Stimulated activated effector memory CD8-positive, alpha-beta T cell treated with anti-CD3 and anti-CD28 coated beads, Interleukin-12 subunit alpha, Interleukin-12 subunit beta, amount 100 ng/mL, for 72 hours (primary cell): Measurements from ENCODE around the gene PLVAP.

Experiments
- ATAC-seq: fragments of 150-1000 bp; cut with Tn5 transposase; 2 replicates; pipeline ENCODE4 v1.10.0; 2021
- DNase-seq, 2 donors: peaks; one replicate each; pipeline ENCODE4 v3.0.0; 2021 to 2022; ENCODE audit warnings: low spot score in 2 of 2
- H3K27ac Mint-ChIP-seq: one replicate; pipeline ENCODE4 v1.8.0; 2022; ENCODE audit warnings: mild to moderate bottlenecking, mixed read lengths
- H3K36me3 Mint-ChIP-seq: one replicate; pipeline ENCODE4 v1.8.0; 2022; ENCODE audit warnings: mild to moderate bottlenecking, mixed read lengths
- H3K4me1 Mint-ChIP-seq: one replicate; pipeline ENCODE4 v1.8.0; 2022; ENCODE audit warnings: mixed read lengths
- H3K4me3 Mint-ChIP-seq: one replicate; pipeline ENCODE4 v1.8.0; 2022; ENCODE audit warnings: mild to moderate bottlenecking, mixed read lengths
- H3K9me3 Mint-ChIP-seq: one replicate; pipeline ENCODE4 v1.8.0; 2022; ENCODE audit warnings: mixed read lengths

The PLVAP gene

DNA sequence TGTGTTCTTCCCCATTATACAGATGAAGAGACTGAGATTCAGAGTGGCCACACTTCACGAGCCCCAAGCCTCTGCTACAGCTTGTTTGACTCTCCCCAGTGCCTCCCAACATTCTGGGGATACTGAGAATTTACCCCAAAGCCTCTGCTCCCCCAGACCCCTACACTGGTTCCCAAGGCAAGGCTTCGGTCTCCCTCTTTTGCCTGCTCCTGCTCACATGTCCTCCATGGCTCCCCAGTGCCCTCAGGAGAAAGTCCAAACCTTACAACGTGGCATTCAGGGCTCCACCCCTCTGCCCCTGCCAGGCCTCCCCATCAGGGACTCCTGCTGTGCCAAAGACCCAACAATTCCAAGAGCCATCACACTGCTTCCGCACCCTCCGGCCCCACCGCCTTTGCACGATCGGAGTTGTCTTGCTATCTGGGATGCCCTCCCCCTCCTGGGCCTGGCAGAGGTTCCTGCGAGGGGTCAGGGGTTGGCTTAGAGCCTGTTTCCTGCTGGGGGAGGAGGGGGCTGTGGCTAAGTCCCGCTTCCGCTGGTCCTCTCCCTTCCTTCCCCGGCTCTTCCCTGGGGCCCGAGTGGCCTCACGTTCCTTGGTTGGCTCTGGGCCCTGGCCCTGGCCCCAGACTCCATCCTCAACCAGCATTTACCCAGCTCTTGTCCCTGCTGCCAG is 24.4 kb downstream of the PLVAP start:
- H3K4me3 Mint-ChIP-seq: no peak overlapping the region
- no peak for DNase-seq
- no peaks in the 10 kb centered on the region for H3K9me3 Mint-ChIP-seq
- no peak for ATAC-seq
- no peaks in the 10 kb centered on the region for H3K36me3 Mint-ChIP-seq
- H3K27ac Mint-ChIP-seq: peak overlapping the region; percentile 38
- H3K4me1 Mint-ChIP-seq: peaks cover 14% of the 10 kb centered on the region

DNA sequence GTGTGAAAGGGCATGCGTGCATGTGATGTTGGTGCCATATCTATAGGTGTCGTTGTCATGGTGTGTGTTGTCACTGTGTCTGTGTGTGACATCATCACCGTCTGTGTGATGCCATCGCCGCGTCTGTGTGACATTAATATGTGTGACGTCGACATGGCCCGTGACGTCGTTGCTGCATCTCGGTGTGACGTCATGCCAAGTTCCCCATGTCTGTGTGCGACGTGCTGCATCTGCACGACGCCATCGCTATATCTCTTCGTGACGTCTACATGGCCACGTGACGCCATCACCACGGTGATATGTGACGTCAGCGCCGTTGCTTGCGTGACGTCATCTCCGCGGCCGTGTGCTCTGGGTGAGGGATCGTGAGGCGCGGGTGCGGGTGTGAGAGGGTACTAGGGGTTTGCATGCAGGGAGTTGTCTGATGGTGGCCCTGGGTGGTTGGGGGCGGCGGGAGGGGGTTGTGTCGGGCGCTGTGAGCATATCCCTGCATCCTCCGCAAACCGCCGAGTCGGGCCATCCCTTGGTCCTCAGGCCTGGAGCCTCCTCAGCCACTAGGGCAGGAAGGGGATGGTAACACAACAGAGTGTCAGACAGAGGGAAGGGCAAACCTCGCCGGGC is 25.2 kb downstream of the PLVAP start:
- no peaks in the 10 kb centered on the region for H3K9me3 Mint-ChIP-seq
- DNase-seq (no peak), ATAC-seq (no peak)
- H3K36me3 Mint-ChIP-seq: no peaks in the 10 kb centered on the region
- H3K4me3 Mint-ChIP-seq: no peak overlapping the region
- H3K27ac Mint-ChIP-seq: no peak overlapping the region
- peaks cover 14% of the 10 kb centered on the region for H3K4me1 Mint-ChIP-seq

- ATAC-seq (no peak), DNase-seq (no peak)
- no peak overlapping the region for H3K4me3 Mint-ChIP-seq
- H3K36me3 Mint-ChIP-seq: no peaks in the 10 kb centered on the region
- H3K27ac Mint-ChIP-seq: no peak overlapping the region
- H3K9me3 Mint-ChIP-seq: no peaks in the 10 kb centered on the region
- H3K4me1 Mint-ChIP-seq: peaks cover 21% of the 10 kb centered on the region
Observed at GRCh38 chr19:17348700-17349099, 28.4 kb downstream of the PLVAP start.

DNA sequence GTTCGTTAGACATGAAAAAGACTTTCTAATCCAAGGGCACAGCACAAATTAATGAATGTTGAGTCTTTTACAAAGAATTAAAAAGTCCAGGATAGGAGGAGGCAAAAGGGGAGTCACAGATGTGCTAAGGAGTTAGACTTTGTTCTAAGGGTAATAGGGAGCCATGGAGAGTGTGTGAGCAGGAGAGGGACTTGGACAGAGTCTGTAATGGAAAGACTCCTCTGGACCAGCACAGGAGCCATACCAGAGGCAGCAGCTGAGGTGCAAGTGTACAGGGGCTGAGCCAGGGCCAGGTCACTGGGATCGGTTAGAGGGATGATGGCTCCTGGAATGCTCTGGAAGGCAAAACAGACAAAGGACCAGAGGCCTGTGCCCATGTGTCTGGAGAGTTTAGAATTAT is 29.3 kb downstream of the PLVAP start:
- H3K4me3 Mint-ChIP-seq: no peak overlapping the region
- ATAC-seq (no peak), DNase-seq (no peak)
- H3K4me1 Mint-ChIP-seq: peaks cover 14% of the 10 kb centered on the region
- H3K27ac Mint-ChIP-seq: peak overlapping the region; percentile 5
- H3K36me3 Mint-ChIP-seq: peaks cover 2% of the 10 kb centered on the region
- H3K9me3 Mint-ChIP-seq: no peaks in the 10 kb centered on the region

DNA sequence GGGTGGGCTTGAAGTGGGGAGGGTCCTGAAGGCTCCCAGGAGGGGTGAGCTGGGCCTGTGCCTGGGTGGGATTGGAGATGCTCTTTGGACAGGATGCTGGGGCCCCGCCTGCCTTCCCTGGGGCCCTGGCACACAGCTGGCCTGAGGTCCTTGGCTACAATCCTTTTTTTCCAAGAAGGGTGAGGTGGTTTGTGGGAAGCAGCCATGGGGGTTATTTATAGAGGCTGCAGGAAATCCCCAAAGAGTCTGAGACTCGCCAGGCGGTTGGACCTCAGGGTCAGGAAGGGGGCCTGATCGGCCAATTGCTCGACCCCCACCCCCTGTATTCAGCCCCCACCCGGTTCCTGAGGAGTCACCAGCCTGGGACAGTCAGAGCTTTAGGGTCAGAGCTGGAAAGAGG is 29.8 kb downstream of the PLVAP start:
- ATAC-seq (no peak), DNase-seq (no peak)
- Mint-ChIP-seq H3K27ac (peak overlapping the region; percentile 5), H3K4me1 (peaks cover 14% of the 10 kb centered on the region), H3K4me3 (no peak overlapping the region), H3K9me3 (no peaks in the 10 kb centered on the region), H3K36me3 (peaks cover 7% of the 10 kb centered on the region)

DNA sequence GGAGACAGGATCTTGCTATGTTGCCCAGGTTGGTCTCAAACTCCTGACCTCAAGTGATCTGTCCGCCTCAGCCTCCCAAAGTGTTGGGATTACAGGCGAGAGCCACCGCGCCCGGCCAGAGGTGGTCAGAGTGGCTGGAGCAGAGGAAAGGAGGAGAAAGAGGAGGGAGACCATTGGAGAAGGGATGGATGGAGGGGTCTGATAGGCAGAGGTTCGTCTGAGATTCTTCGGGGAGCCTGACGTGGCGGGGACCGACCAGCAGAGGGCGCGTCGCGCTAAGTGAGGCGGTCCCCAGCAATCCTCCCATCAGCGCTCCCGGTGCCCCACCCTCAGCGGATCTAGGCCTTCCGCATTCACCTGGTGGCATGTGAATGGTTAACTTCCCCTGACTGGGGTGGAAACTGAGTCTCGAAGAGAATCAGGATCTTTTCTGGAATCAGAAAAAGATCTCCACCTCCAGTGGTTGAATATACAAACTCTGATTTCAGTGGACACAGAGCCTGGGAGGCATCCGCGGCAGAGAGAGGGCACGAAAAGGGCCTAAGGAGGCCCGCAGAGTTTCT is 31.0 kb downstream of the PLVAP start:
- Mint-ChIP-seq H3K27ac (no peak overlapping the region), H3K36me3 (peaks cover 19% of the 10 kb centered on the region), H3K9me3 (no peaks in the 10 kb centered on the region), H3K4me3 (no peak overlapping the region), H3K4me1 (peaks cover 8% of the 10 kb centered on the region)
- ATAC-seq (peak; percentile 93), DNase-seq (peak; percentile 83 to 90)

DNA sequence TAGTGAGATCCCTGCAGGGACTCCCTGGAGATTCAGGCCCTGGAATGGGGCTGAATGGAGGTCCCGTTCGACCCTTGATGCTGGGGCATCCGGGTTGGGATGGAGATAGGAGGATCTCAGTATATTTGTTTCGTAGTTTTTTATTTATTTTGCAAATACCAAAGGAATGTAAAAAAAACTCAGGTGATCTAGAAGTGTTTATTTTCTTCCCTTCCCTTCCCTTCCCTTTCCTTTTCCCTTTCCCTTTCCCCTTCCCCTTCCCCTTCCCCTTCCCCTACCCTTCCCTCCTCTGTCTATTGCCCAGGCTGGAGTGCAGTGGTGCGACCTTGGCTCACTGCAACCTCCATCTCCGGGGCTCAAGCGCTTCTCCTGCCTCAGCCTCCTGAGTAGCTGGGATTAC is 35.3 kb downstream of the PLVAP start:
- Mint-ChIP-seq H3K27ac (peak overlapping the region; percentile 61), H3K9me3 (no peaks in the 10 kb centered on the region), H3K4me1 (peaks cover 24% of the 10 kb centered on the region), H3K36me3 (peaks cover 47% of the 10 kb centered on the region), H3K4me3 (no peak overlapping the region)
- no peak for ATAC-seq
- DNase-seq: no peak

GRCh38 chr19:17341386-17341785 is 35.8 kb downstream of the PLVAP start:
- Mint-ChIP-seq H3K36me3 (peaks cover 47% of the 10 kb centered on the region), H3K4me3 (no peak overlapping the region), H3K4me1 (peaks cover 27% of the 10 kb centered on the region), H3K9me3 (no peaks in the 10 kb centered on the region), H3K27ac (peak overlapping the region; percentile 61)
- DNase-seq (no peak), ATAC-seq (no peak)

- H3K4me3 Mint-ChIP-seq: no peak overlapping the region
Observed at GRCh38 chr19:17340871-17341357, 36.2 kb downstream of the PLVAP start.

GRCh38 chr19:17340302-17340870 is 36.8 kb downstream of the PLVAP start:
- Mint-ChIP-seq H3K27ac (no peak overlapping the region), H3K36me3 (peaks cover 47% of the 10 kb centered on the region), H3K9me3 (no peaks in the 10 kb centered on the region), H3K4me3 (no peak overlapping the region), H3K4me1 (peaks cover 24% of the 10 kb centered on the region)
- DNase-seq: no peak
- no peak for ATAC-seq

More at GRCh38 chr19:17340871-17341357, 36.2 kb downstream of the PLVAP start:
- Mint-ChIP-seq H3K9me3 (no peaks in the 10 kb centered on the region), H3K36me3 (peaks cover 47% of the 10 kb centered on the region), H3K4me1 (peaks cover 25% of the 10 kb centered on the region), H3K27ac (peak overlapping the region; percentile 61)
- DNase-seq (no peak), ATAC-seq (no peak)

- Mint-ChIP-seq H3K27ac (no peak overlapping the region), H3K4me1 (peaks cover 32% of the 10 kb centered on the region), H3K4me3 (peak overlapping the region; percentile 98), H3K9me3 (no peaks in the 10 kb centered on the region), H3K36me3 (peaks cover 47% of the 10 kb centered on the region)
- ATAC-seq (no peak), DNase-seq (no peak)
Observed at GRCh38 chr19:17339088-17339741, 37.9 kb downstream of the PLVAP start.

DNA sequence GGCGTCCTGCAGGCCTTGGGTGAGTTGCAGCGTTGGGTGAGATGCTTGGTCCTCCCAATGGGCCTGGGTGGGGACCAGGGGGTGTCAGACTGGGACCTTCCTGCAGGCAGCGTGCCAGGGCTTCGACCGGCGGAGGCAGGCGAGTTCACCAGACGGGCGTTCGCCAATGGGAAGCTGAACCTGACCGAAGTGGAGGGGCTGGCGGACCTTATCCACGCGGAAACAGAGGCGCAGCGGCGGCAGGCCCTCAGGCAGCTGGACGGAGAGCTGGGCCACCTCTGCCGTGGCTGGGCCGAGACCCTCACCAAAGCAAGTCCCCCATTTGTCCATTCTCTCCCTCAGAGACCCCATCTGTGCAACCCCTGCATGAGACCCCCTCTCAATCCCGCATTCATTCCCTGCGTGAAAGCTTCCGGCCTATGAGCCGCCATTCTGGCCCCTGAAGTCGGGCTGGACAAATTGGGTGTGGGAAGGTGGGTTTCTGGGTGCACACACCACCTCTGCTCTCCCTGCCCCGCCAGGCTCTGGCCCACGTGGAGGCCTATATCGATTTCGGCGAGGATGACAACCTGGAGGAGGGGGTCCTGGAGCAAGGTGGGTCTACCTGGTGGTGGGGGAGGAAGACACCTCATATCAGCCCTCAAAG is 38.6 kb downstream of the PLVAP start:
- DNase-seq (no peak), ATAC-seq (no peak)
- Mint-ChIP-seq H3K4me3 (peak overlapping the region; percentile 98), H3K27ac (no peak overlapping the region), H3K4me1 (peaks cover 38% of the 10 kb centered on the region), H3K36me3 (peaks cover 47% of the 10 kb centered on the region), H3K9me3 (no peaks in the 10 kb centered on the region)

- peak overlapping the region; percentile 98 for H3K27ac Mint-ChIP-seq
- H3K36me3 Mint-ChIP-seq: peaks cover 45% of the 10 kb centered on the region
- peak in 1 of 2 donors; percentile 68 for DNase-seq
- peak overlapping the region; percentile 98 for H3K4me3 Mint-ChIP-seq
- H3K9me3 Mint-ChIP-seq: no peaks in the 10 kb centered on the region
- H3K4me1 Mint-ChIP-seq: peaks cover 44% of the 10 kb centered on the region
- peak; percentile 2 for ATAC-seq
Observed at GRCh38 chr19:17337675-17338432, 39.3 kb downstream of the PLVAP start.

DNA sequence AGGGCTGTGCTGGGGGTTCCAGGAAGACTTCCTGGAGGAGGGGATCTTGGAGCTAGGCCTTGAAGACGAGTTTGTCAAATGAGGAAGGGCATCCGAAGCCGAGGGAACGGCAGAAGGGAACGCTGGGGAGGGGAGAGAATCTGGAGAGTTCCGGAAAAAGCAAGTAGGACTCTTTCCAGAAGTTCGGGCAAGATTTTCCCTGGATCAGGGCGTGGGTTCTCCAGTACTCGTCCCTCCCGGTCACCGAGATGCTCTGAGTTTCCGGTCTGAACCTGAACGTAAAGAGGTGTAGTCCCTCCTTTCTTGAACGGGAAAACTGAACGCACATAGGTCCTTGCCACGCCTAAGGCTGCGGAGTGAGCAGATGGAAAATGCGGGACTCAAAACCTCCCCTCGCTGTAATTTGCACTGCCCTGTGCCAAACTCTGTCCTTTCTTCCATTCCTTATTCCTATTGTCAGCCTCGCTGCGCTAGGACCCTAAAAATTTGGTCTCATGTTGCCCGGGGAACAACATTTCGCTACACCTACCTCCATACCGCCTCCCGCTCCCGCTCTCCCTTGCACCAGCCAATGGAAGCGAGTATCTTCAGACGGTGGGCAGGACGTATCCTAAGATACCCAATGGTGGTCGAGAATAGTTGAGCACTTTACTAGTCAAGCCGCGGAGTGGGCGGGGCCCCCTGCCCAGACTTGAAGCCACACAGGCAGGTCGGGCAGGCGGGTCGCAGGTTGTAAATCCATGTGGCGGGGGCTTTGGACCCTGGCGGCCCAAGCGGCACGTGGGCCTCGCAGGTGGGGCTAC is 40.1 kb downstream of the PLVAP start, which contains the start of gene GTPBP3:
GTPBP3 (plus strand) TSS at position 682 of the 803 bp plus-strand sequence; CDS start at position 741, 59 bp downstream.
- peak within 1 kb of the TSS; percentile 98 for H3K27ac Mint-ChIP-seq
- H3K36me3 Mint-ChIP-seq: peaks cover 37% of the 10 kb centered on the region

More for the DNA sequence above, 40.1 kb downstream of the PLVAP start, which contains the start of gene GTPBP3:
- peak; percentile 80 to 95 for DNase-seq
- Mint-ChIP-seq H3K4me1 (peaks cover 48% of the 10 kb centered on the region), H3K4me3 (peak within 1 kb of the TSS; percentile 98), H3K9me3 (no peaks in the 10 kb centered on the region)
- peak; percentile 93 for ATAC-seq
